RWPE2 (cell line): ENCODE measurements around the gene GALNT2.

Experiments used
- ATAC-seq: fragments of 200-7000 bp; cut with Tn5 transposase; 3 replicates; pipeline ENCODE4 v1.9.1; 2021; ENCODE audit warnings: low read depth
- DNase-seq: peaks from one replicate; pipeline ENCODE4 v3.0.0-alpha.2; 2020; ENCODE audit warnings: low spot score
- H3K27ac ChIP-seq: fragments of 450-650 bp; 2 replicates; pipeline ENCODE4 v1.5.1; 2017; ENCODE audit warnings: mild to moderate bottlenecking; ENCODE audit not compliant: poor library complexity, severe bottlenecking
- H3K27me3 ChIP-seq: fragments of 250-450 bp; sonication (Bioruptor Pico); 2 replicates; pipeline ENCODE4 v1.5.1; 2021; ENCODE audit warnings: mild to moderate bottlenecking, moderate library complexity; ENCODE audit not compliant: insufficient read depth, poor library complexity, severe bottlenecking
- H3K36me3 ChIP-seq: fragments of 250-450 bp; sonication (Bioruptor Pico); 2 replicates; pipeline ENCODE4 v1.5.1; 2020; ENCODE audit warnings: low read depth, mild to moderate bottlenecking, moderate library complexity
- H3K4me1 ChIP-seq: fragments of 250-450 bp; sonication (Bioruptor Pico); 2 replicates; pipeline ENCODE4 v1.5.1; 2021; ENCODE audit warnings: mild to moderate bottlenecking, moderate library complexity; ENCODE audit not compliant: insufficient read depth, poor library complexity, severe bottlenecking
- H3K4me3 ChIP-seq: fragments of 250-450 bp; sonication (Bioruptor Pico); 2 replicates; pipeline ENCODE4 v1.5.1; 2021; ENCODE audit warnings: mild to moderate bottlenecking, moderate library complexity; ENCODE audit not compliant: severe bottlenecking
- H3K9me3 ChIP-seq: fragments of 250-450 bp; sonication (Bioruptor Pico); 2 replicates; pipeline ENCODE4 v1.5.1; 2021; ENCODE audit warnings: mild to moderate bottlenecking, moderate library complexity; ENCODE audit not compliant: severe bottlenecking
- TF ChIP-seq, protein P1 (sequence below): fragments of 450-650 bp; IDR thresholded peaks from one replicate; pipeline ENCODE4 v1.5.1; 2017; ENCODE audit warnings: mild to moderate bottlenecking, moderate library complexity; ENCODE audit not compliant: poor library complexity, severe bottlenecking

GALNT2 gene

DNA sequence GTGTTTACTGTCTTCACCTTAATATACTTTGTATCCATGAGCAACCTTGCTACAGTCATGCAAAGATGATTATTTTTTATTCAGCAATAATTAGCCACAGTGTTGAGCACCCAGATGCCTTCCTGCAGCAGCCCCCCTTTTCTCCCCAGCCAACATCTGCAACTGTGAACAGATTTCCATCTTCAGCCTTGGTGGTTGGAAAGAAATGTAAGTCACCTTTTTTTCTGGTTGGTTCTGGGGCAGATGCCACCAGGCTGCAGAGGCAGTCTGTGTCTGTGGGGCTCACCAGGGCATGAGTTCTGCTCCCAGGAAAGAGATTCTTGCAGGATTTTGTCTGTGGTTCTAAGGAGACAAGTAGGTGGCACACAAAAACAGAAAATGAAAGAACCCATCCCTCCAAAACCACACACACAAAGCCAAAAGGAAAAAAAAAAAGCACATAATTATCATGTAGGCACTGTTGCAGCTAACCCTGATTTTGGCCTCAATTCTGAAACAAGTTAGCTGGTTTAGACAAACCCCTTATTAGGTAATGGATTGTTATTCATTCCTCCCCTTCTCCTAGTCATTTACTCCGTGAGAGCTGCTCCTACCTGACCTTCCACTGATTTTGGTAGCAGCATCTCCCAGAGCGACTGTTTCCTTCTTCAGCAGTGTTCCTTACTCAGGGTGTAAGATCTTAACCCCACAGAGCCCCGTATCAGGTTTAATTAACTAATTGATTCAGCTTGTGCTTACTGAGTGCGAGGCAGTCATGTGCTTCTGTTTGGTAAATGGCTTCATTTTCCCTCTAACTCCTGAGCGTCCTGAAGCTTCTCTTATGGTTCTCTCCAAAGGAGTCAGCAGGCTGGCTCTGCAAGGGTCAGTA, 36.5 kb downstream of the GALNT2 start:
- Histone ChIP-seq H3K27ac (peak overlapping the region; percentile 96), H3K9me3 (no peaks in the 10 kb centered on the region), H3K36me3 (no peaks in the 10 kb centered on the region), H3K27me3 (no peaks in the 10 kb centered on the region), H3K4me3 (no peak overlapping the region), H3K4me1 (peaks cover 29% of the 10 kb centered on the region)
- TF ChIP-seq, protein P1, sequence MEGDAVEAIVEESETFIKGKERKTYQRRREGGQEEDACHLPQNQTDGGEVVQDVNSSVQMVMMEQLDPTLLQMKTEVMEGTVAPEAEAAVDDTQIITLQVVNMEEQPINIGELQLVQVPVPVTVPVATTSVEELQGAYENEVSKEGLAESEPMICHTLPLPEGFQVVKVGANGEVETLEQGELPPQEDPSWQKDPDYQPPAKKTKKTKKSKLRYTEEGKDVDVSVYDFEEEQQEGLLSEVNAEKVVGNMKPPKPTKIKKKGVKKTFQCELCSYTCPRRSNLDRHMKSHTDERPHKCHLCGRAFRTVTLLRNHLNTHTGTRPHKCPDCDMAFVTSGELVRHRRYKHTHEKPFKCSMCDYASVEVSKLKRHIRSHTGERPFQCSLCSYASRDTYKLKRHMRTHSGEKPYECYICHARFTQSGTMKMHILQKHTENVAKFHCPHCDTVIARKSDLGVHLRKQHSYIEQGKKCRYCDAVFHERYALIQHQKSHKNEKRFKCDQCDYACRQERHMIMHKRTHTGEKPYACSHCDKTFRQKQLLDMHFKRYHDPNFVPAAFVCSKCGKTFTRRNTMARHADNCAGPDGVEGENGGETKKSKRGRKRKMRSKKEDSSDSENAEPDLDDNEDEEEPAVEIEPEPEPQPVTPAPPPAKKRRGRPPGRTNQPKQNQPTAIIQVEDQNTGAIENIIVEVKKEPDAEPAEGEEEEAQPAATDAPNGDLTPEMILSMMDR = no peak
- ATAC-seq (no peak), DNase-seq (no peak)

DNA sequence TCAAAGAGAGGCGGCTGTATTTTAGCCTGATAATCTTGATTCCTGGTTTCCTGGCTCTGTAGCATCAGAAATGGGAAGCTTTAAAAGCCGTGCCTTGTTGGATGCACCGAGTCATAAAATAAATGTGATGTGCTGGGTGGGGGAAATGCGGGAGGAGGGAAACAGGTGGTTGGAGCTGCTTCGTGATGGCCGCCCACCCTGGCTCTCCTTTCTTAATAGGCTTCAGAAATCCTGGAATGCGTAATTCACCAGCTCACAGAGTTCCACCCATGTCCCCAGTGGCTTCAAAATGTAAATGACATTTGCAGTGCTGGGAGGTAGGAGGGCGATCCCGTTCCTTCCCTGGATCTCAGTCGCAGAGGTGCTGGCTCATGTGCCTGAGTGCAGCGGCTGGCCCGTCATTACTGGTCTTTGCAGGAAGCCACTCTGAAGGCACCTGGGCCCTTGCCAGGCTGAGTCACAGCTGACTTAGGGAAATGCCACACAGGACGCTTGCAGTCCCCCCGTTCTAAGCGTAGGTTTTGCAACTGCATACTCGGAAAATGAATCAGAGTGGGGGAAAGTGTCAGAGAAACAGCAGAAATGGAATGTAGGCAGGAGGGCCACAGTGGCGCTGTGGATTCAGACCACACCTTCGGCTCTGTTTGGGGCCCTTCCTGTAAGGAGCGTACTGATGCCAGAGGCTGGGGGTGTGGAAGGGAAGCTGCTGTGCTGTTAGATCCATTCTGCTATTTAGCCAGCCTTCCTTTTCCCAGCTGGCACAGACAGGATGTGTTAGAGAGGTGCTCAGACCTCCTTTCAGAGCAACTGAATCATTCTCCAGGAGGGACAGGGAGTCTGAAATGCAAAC, 37.6 kb downstream of the GALNT2 start:
- TF ChIP-seq, protein P1 = no peak
- H3K36me3 ChIP-seq = no peaks in the 10 kb centered on the region
- H3K27me3 ChIP-seq = no peaks in the 10 kb centered on the region
- H3K27ac ChIP-seq = peak overlapping the region; percentile 96
- H3K9me3 ChIP-seq = no peaks in the 10 kb centered on the region
- no peak overlapping the region for H3K4me3 ChIP-seq
- peak; percentile 89 for DNase-seq
- H3K4me1 ChIP-seq = peaks cover 29% of the 10 kb centered on the region
- peak; percentile 88 for ATAC-seq

GRCh38 chr1:230105245-230105753, 38.3 kb downstream of the GALNT2 start:
- no peak for ATAC-seq
- TF ChIP-seq, protein P1 = no peak
- Histone ChIP-seq H3K27ac (peak overlapping the region; percentile 96), H3K4me1 (peaks cover 29% of the 10 kb centered on the region), H3K9me3 (no peaks in the 10 kb centered on the region), H3K36me3 (no peaks in the 10 kb centered on the region), H3K27me3 (no peaks in the 10 kb centered on the region), H3K4me3 (no peak overlapping the region)
- DNase-seq = no peak

DNA sequence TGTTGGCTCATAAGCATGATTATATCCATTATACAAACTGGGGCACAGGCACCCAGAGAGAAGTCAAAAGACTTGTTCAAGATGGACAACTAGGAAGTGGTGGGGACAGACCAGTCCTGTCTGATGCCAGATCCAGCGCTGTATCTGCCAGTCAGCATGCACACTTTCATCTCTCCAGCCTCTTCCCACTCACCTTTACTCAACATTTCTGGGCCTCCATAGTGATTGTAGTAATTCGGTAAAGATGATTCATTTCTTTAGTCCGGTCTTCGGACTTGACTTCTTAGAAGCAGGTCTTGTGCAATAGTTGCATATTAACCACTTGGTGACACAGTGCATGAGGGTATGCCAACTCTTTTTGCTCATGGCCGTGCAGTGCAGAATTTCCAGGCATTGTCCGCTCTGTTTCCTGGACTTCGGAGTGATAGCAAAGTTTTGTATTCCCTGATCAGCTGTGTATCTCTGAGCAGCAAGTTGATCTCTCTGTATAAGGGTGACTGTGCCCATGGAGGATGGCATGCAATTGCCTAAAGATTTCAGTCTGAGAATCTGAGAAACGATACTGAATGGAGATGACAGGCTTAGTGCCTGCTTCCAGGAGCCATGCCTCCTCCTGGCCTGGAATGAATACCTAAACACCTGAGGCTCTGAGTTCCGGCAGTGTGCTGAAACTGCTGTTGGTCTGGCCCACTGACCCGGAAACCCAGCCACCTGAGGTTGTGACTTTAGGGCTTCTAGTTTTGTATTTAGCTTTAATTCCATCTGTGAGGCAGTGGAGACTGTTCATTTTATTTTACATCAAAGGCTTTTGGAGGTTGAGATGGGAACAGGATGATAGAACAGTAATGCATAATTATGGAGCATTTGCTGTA, 39.0 kb downstream of the GALNT2 start:
- Histone ChIP-seq H3K4me1 (peaks cover 29% of the 10 kb centered on the region), H3K27me3 (no peaks in the 10 kb centered on the region), H3K4me3 (no peak overlapping the region), H3K36me3 (no peaks in the 10 kb centered on the region), H3K9me3 (no peaks in the 10 kb centered on the region), H3K27ac (peak overlapping the region; percentile 96)
- DNase-seq (no peak), ATAC-seq (peak; percentile 22)
- TF ChIP-seq, protein P1 = no peak
